Neural cell (in vitro differentiated cells): ENCODE data around the gene ZNF668.

Experiments used
- CTCF ChIP-seq: fragments of 450-650 bp; IDR thresholded peaks from 2 replicates; pipeline ENCODE4 v1.5.1; 2014; ENCODE audit warnings: antibody characterized with exemption, mild to moderate bottlenecking, moderate library complexity; ENCODE audit not compliant: poor library complexity, severe bottlenecking
- EP300 ChIP-seq: fragments of 450-650 bp; conservative IDR thresholded peaks from 2 replicates; pipeline ENCODE4 v1.6.1; 2014; ENCODE audit warnings: antibody characterized with exemption, mild to moderate bottlenecking, moderate library complexity; ENCODE audit not compliant: poor library complexity, severe bottlenecking
- EZH2 ChIP-seq: fragments of 200-600, 300-800 bp; shearing (Covaris generic), sonication (generic); IDR thresholded peaks from 2 replicates; pipeline ENCODE4 v1.6.1; 2014; ENCODE audit warnings: antibody characterized with exemption, low read length, borderline replicate concordance, mild to moderate bottlenecking; ENCODE audit not compliant: insufficient read depth, poor library complexity, severe bottlenecking
- POLR2AphosphoS5 ChIP-seq: IDR thresholded peaks from 2 replicates; pipeline ENCODE4 v1.6.1; 2012
- REST ChIP-seq: IDR thresholded peaks from 2 replicates; pipeline ENCODE4 v1.6.1; 2012; ENCODE audit warnings: borderline replicate concordance
- SMC3 ChIP-seq: fragments of 450-650 bp; conservative IDR thresholded peaks from 2 replicates; pipeline ENCODE4 v1.6.1; 2014; ENCODE audit warnings: antibody characterized with exemption, mild to moderate bottlenecking, moderate library complexity; ENCODE audit not compliant: poor library complexity
- TAF1 ChIP-seq: IDR thresholded peaks from 2 replicates; pipeline ENCODE4 v1.6.1; 2012; ENCODE audit warnings: low read depth

GRCh38 chr16:31080035-31080629, 6.1 kb upstream of the ZNF668 start:
- TF ChIP-seq EP300 (no peak), POLR2AphosphoS5 (no peak), REST (no peak), TAF1 (no peak), CTCF (no peak), SMC3 (no peak), EZH2 (no peak)
